ENCODE results near the gene ANXA2. TPM values are rescaled to one million over a fixed set of nuclear protein-coding genes. Genes with fewer than 3 reads are reported as not detected.

Gene ANXA2
- total and polyA plus RNA-seq, 12 donors = 314 to 1,002 (median 478) TPM

- H3K4me3 ChIP-seq = no peak overlapping the region
- peaks cover 0 to 21% of the 10 kb centered on the region in 2 donors for H3K36me3 ChIP-seq (replicated peaks in 1 of 2)
- intact Hi-C loops (cut with DNase I) = no loop called here
Observed at GRCh38 chr15:60382773-60383674, 14.8 kb downstream of the ANXA2 start.

DNA sequence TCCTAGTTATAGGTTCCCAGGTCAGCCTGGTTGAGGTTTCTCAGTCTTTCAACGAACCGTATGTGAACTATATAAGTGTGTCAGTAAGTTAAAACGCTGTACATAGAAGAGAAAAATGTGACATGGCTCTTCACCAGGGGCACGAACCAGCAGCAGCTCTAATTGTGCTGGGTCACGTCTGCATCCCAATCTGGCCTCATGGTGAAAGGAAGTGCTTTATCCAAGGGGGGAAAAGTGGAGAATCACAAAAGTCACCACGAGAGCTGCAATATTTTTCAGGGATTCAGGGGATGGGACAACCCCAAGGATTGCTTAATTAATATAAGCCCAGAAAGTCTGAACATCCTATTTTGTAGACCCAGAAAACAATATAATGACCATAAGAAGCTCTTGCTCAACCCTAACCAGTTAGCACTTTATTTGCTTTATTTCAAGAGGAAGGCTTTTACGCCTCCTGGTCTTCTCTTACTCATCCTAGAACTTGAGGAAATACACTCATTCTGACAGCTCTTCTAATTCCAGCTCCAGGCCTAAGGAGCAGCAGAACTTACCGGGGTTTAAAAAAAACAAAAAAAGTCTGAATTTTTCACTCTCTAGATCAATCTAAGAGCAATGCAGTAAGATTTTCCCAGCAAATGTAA lies 16.5 kb downstream of the ANXA2 start:
- no peaks in the 10 kb centered on the region for H3K27me3 ChIP-seq
- TF ChIP-seq CTCF (IDR thresholded peaks at IDR 0.05) (no peak), POLR2A (IDR thresholded peaks at IDR 0.05) (no peak)
- no peaks in the 10 kb centered on the region for H3K9me3 ChIP-seq (replicated peaks in 1 of 3)
- no peak overlapping the region for H3K4me3 ChIP-seq
- DNase-seq = no peak
- no peak overlapping the region for H3K27ac ChIP-seq
- H3K4me1 ChIP-seq (replicated peaks in 1 of 2) = peaks cover 0 to 4% of the 10 kb centered on the region in 2 donors
- WGBS, 4 donors = 89 to 95% (median 92%) methylated on average over 8 of the region's 8 CpGs
- H3K36me3 ChIP-seq (replicated peaks in 1 of 2) = peaks cover 0 to 30% of the 10 kb centered on the region in 2 donors
- intact Hi-C loops (cut with DNase I) = no loop called here

More at GRCh38 chr15:60382773-60383674, 14.8 kb downstream of the ANXA2 start:
- WGBS, 4 donors = 87 to 91% (median 88%) methylated on average over 8 of the region's 8 CpGs
- Histone ChIP-seq H3K27ac (no peak overlapping the region), H3K4me1 (replicated peaks in 1 of 2) (peaks cover 0 to 8% of the 10 kb centered on the region in 2 donors), H3K9me3 (replicated peaks in 1 of 3) (no peaks in the 10 kb centered on the region), H3K27me3 (no peaks in the 10 kb centered on the region)
- TF ChIP-seq POLR2A (IDR thresholded peaks at IDR 0.05) (no peak), CTCF (IDR thresholded peaks at IDR 0.05) (no peak)
- no peak for DNase-seq

- DNase-seq = no peak
- Histone ChIP-seq H3K27me3 (no peaks in the 10 kb centered on the region), H3K36me3 (replicated peaks in 1 of 2) (peaks cover 0 to 41% of the 10 kb centered on the region in 2 donors), H3K4me3 (no peak overlapping the region), H3K4me1 (replicated peaks in 1 of 2) (peaks cover 6 to 11% of the 10 kb centered on the region in 2 donors), H3K27ac (peak overlapping the region in 1 of 5 donors; percentile 47), H3K9me3 (replicated peaks in 1 of 3) (no peaks in the 10 kb centered on the region)
- TF ChIP-seq CTCF (IDR thresholded peaks at IDR 0.05) (no peak), POLR2A (IDR thresholded peaks at IDR 0.05) (no peak)
- intact Hi-C loops (cut with DNase I) = no loop called here
- 66 to 72% (median 70%) methylated on average over 8 of the region's 8 CpGs for WGBS, 4 donors
Observed at GRCh38 chr15:60379525-60380274, 18.1 kb downstream of the ANXA2 start.

DNA sequence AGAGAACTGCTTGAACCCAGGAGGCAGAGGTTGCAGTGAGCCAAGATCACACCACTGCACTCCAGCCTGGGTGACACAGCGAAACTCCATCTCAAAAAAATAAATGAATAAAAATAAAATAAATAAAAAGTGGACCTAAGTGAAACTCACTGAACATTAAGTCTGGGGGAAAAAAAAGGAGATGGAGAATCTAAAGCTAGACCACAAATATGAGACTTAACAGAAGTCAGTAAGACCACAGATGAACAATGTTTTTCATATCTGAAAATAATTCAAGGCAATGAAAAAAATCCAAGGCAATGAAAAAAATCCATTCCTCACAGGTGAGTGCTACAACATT lies 18.6 kb downstream of the ANXA2 start:
- H3K9me3 ChIP-seq (replicated peaks in 1 of 3) = no peaks in the 10 kb centered on the region
- H3K36me3 ChIP-seq (replicated peaks in 1 of 2) = peaks cover 0 to 41% of the 10 kb centered on the region in 2 donors
- no peak for TF ChIP-seq CTCF (IDR thresholded peaks at IDR 0.05)
- TF ChIP-seq POLR2A (IDR thresholded peaks at IDR 0.05) = no peak
- H3K4me1 ChIP-seq (replicated peaks in 1 of 2) = peaks cover 11 to 17% of the 10 kb centered on the region in 2 donors
- WGBS, 4 donors = 92 to 100% (median 97%) methylated on average over 1 of the region's 1 CpG
- DNase-seq = no peak
- no peak overlapping the region for H3K4me3 ChIP-seq
- H3K27me3 ChIP-seq = no peaks in the 10 kb centered on the region
- peak overlapping the region in 1 of 5 donors; percentile 47 for H3K27ac ChIP-seq
- intact Hi-C loops (cut with DNase I) = no loop called here
